Heart left ventricle (tissue), 13 donors: ENCODE data around the gene WBP1L.

ENCODE experiments used
- POLR2A ChIP-seq, 2 donors: fragments of 450-650 bp; IDR thresholded peaks; one replicate each; pipeline ENCODE4 v1.6.1; 2017; ENCODE audit warnings: antibody characterized with exemption in 2 of 2, mild to moderate bottlenecking in 2 of 2, moderate library complexity in 2 of 2
- TF ChIP-seq, protein P1 (sequence below), 12 donors: fragments of 200-600 bp; sonication (generic) in 4 of 12; IDR thresholded peaks; one replicate each; pipeline versions ENCODE4 v1.5.0 to v1.8.0; 2018 to 2022; ENCODE audit warnings: antibody characterized with exemption in 12 of 12, mild to moderate bottlenecking in 5 of 12
- donor health status: ischemic (EF 13 %, LVEDD 7.1; RV severe dilation, severe dysfunction).
- donor health status: DM: no; HTN: yes; CAD: no.
- donor health status: DM: no; HTN: no; CAD: no.
- donor health status: ischemic (EF 25% LVEDD 6.9; RV normal size, moderate dysfunction).
- donor health status: ischemic (EF 25% LVEDD 5.7; RV mildly dilated, moderate dysfunction).
- donor health status: ischemic (EF 35%, LVEDD 5.7; RV mildly dilated, moderate dysfunction).
- donor health status: nonischemic (EF 11% LVEDD 7.7; RV severe dilation, severe dysfunction).
- donor health status: DM: yes; HTN: yes; CAD: no.
- donor health status: PGD.
- donor health status: ischemic (EF 29% LVEDD 5.4; RV normal size, mild dysfunction).
- donor health status: nonischemic (EF 23%, LVEDD 6.1; RV moderate dilation, normal function).

- TF ChIP-seq, protein P1, sequence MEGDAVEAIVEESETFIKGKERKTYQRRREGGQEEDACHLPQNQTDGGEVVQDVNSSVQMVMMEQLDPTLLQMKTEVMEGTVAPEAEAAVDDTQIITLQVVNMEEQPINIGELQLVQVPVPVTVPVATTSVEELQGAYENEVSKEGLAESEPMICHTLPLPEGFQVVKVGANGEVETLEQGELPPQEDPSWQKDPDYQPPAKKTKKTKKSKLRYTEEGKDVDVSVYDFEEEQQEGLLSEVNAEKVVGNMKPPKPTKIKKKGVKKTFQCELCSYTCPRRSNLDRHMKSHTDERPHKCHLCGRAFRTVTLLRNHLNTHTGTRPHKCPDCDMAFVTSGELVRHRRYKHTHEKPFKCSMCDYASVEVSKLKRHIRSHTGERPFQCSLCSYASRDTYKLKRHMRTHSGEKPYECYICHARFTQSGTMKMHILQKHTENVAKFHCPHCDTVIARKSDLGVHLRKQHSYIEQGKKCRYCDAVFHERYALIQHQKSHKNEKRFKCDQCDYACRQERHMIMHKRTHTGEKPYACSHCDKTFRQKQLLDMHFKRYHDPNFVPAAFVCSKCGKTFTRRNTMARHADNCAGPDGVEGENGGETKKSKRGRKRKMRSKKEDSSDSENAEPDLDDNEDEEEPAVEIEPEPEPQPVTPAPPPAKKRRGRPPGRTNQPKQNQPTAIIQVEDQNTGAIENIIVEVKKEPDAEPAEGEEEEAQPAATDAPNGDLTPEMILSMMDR (IDR thresholded peaks at IDR 0.05) = no peak
- no peak for TF ChIP-seq POLR2A (IDR thresholded peaks at IDR 0.05)
Measured at GRCh38 chr10:102775201-102775934, 31.6 kb downstream of the WBP1L start.
